Endothelial cell of umbilical vein (primary cell): Measurements from ENCODE around the gene DYNLRB2. TPM values are rescaled to one million over a fixed set of nuclear protein-coding genes. Genes with fewer than 3 reads are reported as not detected.

Experiments used
- BruUV-seq: library from RNA; stranded (reverse); fragments of 400-500 nt; replicated peaks from 2 replicates; lab custom pipeline; 2021; lab: Mats Ljungman, UMichigan
- CTCF ChIA-PET: fragments of 300-600, 350-600 bp; sonication (Branson Sonifier 250); formaldehyde crosslinking; loops from one replicate; lab custom pipeline; 2021; ENCODE audit warnings: antibody characterized with exemption, inconsistent platforms; lab: Charles Lee
- POLR2A ChIA-PET: fragments of 300-600, 350-600 bp; sonication (Branson Sonifier 250); formaldehyde crosslinking; loops from one replicate; lab custom pipeline; 2021; ENCODE audit warnings: antibody characterized with exemption, inconsistent platforms; lab: Charles Lee
- DNase-seq: peaks from one replicate; pipeline ENCODE4 v3.0.0-alpha.2; 2011; ENCODE audit warnings: low read depth, low spot score
- FAIRE-seq: peaks from 2 replicates; lab custom pipeline; 2011; peaks lifted over from hg19 to GRCh38; lab: Jason Lieb, UNC
- H2AFZ ChIP-seq: 2 replicates; pipeline ENCODE4 v1.6.0; 2012; ENCODE audit warnings: low read depth, low read length, control low read depth, inconsistent platforms
- H3K27ac ChIP-seq: 2 replicates; pipeline ENCODE4 v1.5.1; 2011; ENCODE audit warnings: low read depth, mild to moderate bottlenecking, control low read depth, low read length, moderate library complexity; ENCODE audit not compliant: insufficient read depth
- H3K27me3 ChIP-seq, 2 experiments: 2 replicates each; pipeline versions ENCODE4 v1.6.0 to v1.6.1; 2011; ENCODE audit warnings: low read length in 2 of 2, mixed read lengths in 1 of 2; ENCODE audit not compliant: control insufficient read depth in 2 of 2, insufficient read depth in 2 of 2
- H3K36me3 ChIP-seq, 2 experiments: 2 replicates in 1 of 2; 3 replicates in 1 of 2; pipeline ENCODE4 v1.5.1; 2011; ENCODE audit warnings: low read length in 2 of 2, mild to moderate bottlenecking in 1 of 2, moderate library complexity in 1 of 2; ENCODE audit not compliant: control insufficient read depth in 2 of 2, insufficient read depth in 2 of 2; ENCODE audit errors: extremely low read depth in 1 of 2
- H3K4me1 ChIP-seq: 3 replicates; pipeline ENCODE4 v1.5.1; 2011; ENCODE audit warnings: mild to moderate bottlenecking, low read length; ENCODE audit not compliant: control insufficient read depth, insufficient read depth; ENCODE audit errors: extremely low read depth
- H3K4me2 ChIP-seq: 2 replicates; pipeline ENCODE4 v1.6.1; 2011; ENCODE audit warnings: low read length, control low read depth, mixed read lengths; ENCODE audit not compliant: insufficient read depth
- H3K4me3 ChIP-seq, 3 experiments: fragments of 200-600 bp in 1 of 3; sonication (generic), shearing (Covaris generic) in 1 of 3; replicated peaks in 1 of 3; 2 replicates each; pipeline ENCODE4 v1.5.1; 2011 to 2016; ENCODE audit warnings: control low read depth in 3 of 3, low read length in 3 of 3, mild to moderate bottlenecking in 2 of 3, inconsistent platforms in 1 of 3, low read depth in 1 of 3, moderate library complexity in 1 of 3; ENCODE audit not compliant: insufficient read depth in 1 of 3
- H3K79me2 ChIP-seq: 2 replicates; pipeline ENCODE4 v1.6.0; 2012; ENCODE audit warnings: low read length, inconsistent platforms; ENCODE audit not compliant: control insufficient read depth, insufficient read depth
- H3K9ac ChIP-seq: replicated peaks from 2 replicates; pipeline ENCODE3; 2011; ENCODE audit warnings: low read length, control low read depth; ENCODE audit not compliant: insufficient read depth; ENCODE audit errors: extremely low read depth
- H3K9me1 ChIP-seq: replicated peaks from 3 replicates; pipeline ENCODE4 v1.6.0; 2011; ENCODE audit warnings: mild to moderate bottlenecking, low read length; ENCODE audit not compliant: control insufficient read depth, insufficient read depth; ENCODE audit errors: extremely low read depth
- H3K9me3 ChIP-seq: replicated peaks from 2 replicates; pipeline ENCODE4 v1.5.1; 2012; ENCODE audit warnings: low read length, inconsistent platforms; ENCODE audit not compliant: control insufficient read depth, insufficient read depth
- H4K20me1 ChIP-seq: replicated peaks from 2 replicates; pipeline ENCODE3; 2011; ENCODE audit warnings: mild to moderate bottlenecking, low read length; ENCODE audit not compliant: control insufficient read depth, insufficient read depth; ENCODE audit errors: extremely low read depth
- EZH2 ChIP-seq: IDR thresholded peaks from 2 replicates; pipeline ENCODE4 v1.6.1; 2012; ENCODE audit warnings: borderline replicate concordance, low read depth, mild to moderate bottlenecking, moderate library complexity, low read length, inconsistent platforms; ENCODE audit not compliant: severe bottlenecking
- FOS ChIP-seq: IDR thresholded peaks from 2 replicates; pipeline ENCODE4 v1.6.1; 2011; ENCODE audit warnings: mild to moderate bottlenecking, low read length, moderate library complexity, borderline replicate concordance; ENCODE audit not compliant: insufficient read depth
- GATA2 ChIP-seq: IDR thresholded peaks from 2 replicates; pipeline ENCODE4 v1.7.0; 2011; ENCODE audit warnings: low read depth, mild to moderate bottlenecking, moderate library complexity, mixed read lengths, low read length; ENCODE audit not compliant: insufficient read length, insufficient read depth
- JUN ChIP-seq: IDR thresholded peaks from 2 replicates; pipeline ENCODE4 v1.6.1; 2011; ENCODE audit warnings: borderline replicate concordance, low read depth; ENCODE audit not compliant: insufficient read length, insufficient read depth
- MYC ChIP-seq: IDR thresholded peaks from one replicate; pipeline ENCODE4 v1.6.1; 2011; ENCODE audit warnings: mild to moderate bottlenecking, low read depth, low read length
- POLR2A ChIP-seq: IDR thresholded peaks from 2 replicates; pipeline ENCODE4 v1.6.1; 2012; ENCODE audit warnings: low read depth, mild to moderate bottlenecking, control low read depth, low read length
- POLR2AphosphoS5 ChIP-seq: IDR thresholded peaks from 2 replicates; pipeline ENCODE4 v1.6.1; 2012; ENCODE audit warnings: low read depth, mild to moderate bottlenecking, control low read depth, low read length, moderate library complexity; ENCODE audit not compliant: insufficient read depth
- dilution Hi-C: fragments of 300-500 bp; cut with MboI; formaldehyde crosslinking; loops from one replicate; pipeline ENCODE4 v1.15.0; 2019; ENCODE audit warnings: low sequenced_read_pairs; ENCODE audit not compliant: extremely low pct_ligation_motif_present
- intact Hi-C: fragments of 100-400 bp; cut with micrococcal nuclease; formaldehyde crosslinking; loops from one replicate; pipeline ENCODE4 v1.10.0; 2022
- polyA plus RNA-seq, 4 experiments: library from polyadenylated mRNA; depleted of rRNA in 3 of 4; stranded (reverse) in 3 of 4; unstranded in 1 of 4; fragments of >200 nt; gene quantifications; 2 replicates each; pipeline versions ENCODE4 v1.2.1 to v1.2.3, GENCODE V29; 2011 to 2012; ENCODE audit warnings: missing spikeins in 1 of 4
- total RNA-seq: library from RNA; stranded (reverse); gene quantifications from 2 replicates; pipeline ENCODE4 v1.2.3, GENCODE V29; 2021
- TF ChIP-seq, protein P1 (sequence below), 2 donors: IDR thresholded peaks; 1 replicate in 1 of 2; 2 replicates in 1 of 2; pipeline ENCODE4 v1.5.1; 2011; ENCODE audit warnings: low read length in 2 of 2, mild to moderate bottlenecking in 2 of 2, moderate library complexity in 2 of 2, control low read depth in 1 of 2, inconsistent platforms in 1 of 2, low read depth in 1 of 2; ENCODE audit not compliant: insufficient read depth in 1 of 2; ENCODE audit errors: extremely low read depth in 1 of 2
- TF ChIP-seq, protein P2 (sequence below): IDR thresholded peaks from 2 replicates; pipeline ENCODE4 v1.6.1; 2011; ENCODE audit not compliant: insufficient read depth, insufficient read length

DYNLRB2 gene
- total and polyA plus RNA-seq, 2 donors (not counting 3 experiments of a cell fraction or from before 2014, with no cell fraction given) = not detected

DNA sequence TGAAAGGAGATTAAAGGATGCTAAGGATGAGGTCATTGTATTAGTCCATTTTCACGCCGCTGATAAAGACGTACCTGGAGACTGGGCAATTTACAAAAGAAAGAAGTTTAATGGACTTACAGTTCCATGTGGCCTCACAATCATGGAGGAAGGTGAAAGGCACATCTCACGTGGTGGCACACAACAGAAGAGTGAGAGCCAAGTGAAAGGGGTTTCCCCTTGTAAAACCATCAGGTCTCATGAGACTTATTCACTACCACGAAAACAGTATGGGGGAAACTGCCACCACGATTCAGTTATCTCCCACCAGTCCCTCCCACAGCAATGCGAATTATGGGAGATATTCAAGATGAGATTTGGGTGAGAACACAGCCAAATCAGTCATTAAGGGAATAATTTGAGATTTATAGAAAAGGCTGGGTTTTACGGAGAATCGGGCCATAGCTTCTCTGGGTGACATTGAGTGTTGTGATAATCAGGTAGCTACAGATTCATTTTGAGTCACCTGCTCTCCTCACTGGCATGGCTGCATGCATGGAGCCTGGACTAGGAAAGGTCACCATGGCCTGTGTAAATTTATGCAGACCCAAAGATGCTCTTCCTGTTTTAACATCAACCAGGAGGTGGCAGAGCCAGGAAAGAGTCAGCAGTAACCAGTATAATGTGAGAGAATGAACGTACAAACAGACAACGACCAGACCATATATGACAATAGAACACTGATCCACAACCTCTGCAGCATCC lies 40.5 kb upstream of the DYNLRB2 start:
- Histone ChIP-seq H3K79me2 (no peaks in the 10 kb centered on the region), H2AFZ (no peak overlapping the region), H3K27ac (no peak overlapping the region), H3K9me1 (no peaks in the 10 kb centered on the region), H3K4me2 (no peak overlapping the region), H3K27me3 (no peaks in the 10 kb centered on the region), H3K9ac (no peak overlapping the region), H3K4me3 (no peak overlapping the region), H3K4me1 (no peaks in the 10 kb centered on the region), H3K36me3 (no peaks in the 10 kb centered on the region), H3K9me3 (no peaks in the 10 kb centered on the region), H4K20me1 (no peaks in the 10 kb centered on the region)
- dilution Hi-C loops (no loop called here), intact Hi-C loops (no loop called here)
- ChIA-PET CTCF (interaction anchor here (0.9 kb wide), 1 partner anchor 27 kb away, joined by 4 read pairs; no protein-coding TSS in a partner anchor), POLR2A (no interaction called here)
- FAIRE-seq (no peak), DNase-seq (no peak)
- TF ChIP-seq MYC (no peak), POLR2A (no peak), POLR2AphosphoS5 (no peak), EZH2 (no peak), JUN (no peak), FOS (no peak), GATA2 (no peak)
- TF ChIP-seq, protein P1, sequence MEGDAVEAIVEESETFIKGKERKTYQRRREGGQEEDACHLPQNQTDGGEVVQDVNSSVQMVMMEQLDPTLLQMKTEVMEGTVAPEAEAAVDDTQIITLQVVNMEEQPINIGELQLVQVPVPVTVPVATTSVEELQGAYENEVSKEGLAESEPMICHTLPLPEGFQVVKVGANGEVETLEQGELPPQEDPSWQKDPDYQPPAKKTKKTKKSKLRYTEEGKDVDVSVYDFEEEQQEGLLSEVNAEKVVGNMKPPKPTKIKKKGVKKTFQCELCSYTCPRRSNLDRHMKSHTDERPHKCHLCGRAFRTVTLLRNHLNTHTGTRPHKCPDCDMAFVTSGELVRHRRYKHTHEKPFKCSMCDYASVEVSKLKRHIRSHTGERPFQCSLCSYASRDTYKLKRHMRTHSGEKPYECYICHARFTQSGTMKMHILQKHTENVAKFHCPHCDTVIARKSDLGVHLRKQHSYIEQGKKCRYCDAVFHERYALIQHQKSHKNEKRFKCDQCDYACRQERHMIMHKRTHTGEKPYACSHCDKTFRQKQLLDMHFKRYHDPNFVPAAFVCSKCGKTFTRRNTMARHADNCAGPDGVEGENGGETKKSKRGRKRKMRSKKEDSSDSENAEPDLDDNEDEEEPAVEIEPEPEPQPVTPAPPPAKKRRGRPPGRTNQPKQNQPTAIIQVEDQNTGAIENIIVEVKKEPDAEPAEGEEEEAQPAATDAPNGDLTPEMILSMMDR (IDR thresholded peaks at IDR 0.05; ENCODE audit: extremely low read depth in 1 of 2, insufficient read depth in 1 of 2, low read depth in 1 of 2, low read length in 2 of 2) = no peak
- TF ChIP-seq, protein P2, sequence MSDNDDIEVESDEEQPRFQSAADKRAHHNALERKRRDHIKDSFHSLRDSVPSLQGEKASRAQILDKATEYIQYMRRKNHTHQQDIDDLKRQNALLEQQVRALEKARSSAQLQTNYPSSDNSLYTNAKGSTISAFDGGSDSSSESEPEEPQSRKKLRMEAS = no peak
- no TSS peak for BruUV-seq
